Small intestine (tissue), 7 donors: Measurements from ENCODE around the gene TAF9. TPM values are rescaled to one million over a fixed set of nuclear protein-coding genes. Genes with fewer than 3 reads are reported as not detected.
"Not testable (repeated sequence)": the region's sequence is repeated elsewhere in the genome, so short reads cannot be mapped to it uniquely, and the experiment has no call there.

ENCODE experiments used
- DNase-seq, 2 donors: peaks; one replicate each; pipeline versions ENCODE4 v3.0.0 to v3.0.0-alpha.2; 2013
- FAIRE-seq: peaks from 2 replicates; lab custom pipeline; 2012; peaks lifted over from hg19 to GRCh38; lab: Jason Lieb, UNC
- H3K27ac ChIP-seq, 3 donors: one replicate each; pipeline ENCODE4 v1.5.1; 2013; ENCODE audit warnings: low read length in 2 of 3, mild to moderate bottlenecking in 2 of 3, control low read depth in 1 of 3, inconsistent platforms in 1 of 3, low read depth in 1 of 3, moderate library complexity in 1 of 3
- H3K27me3 ChIP-seq, 3 donors: one replicate each; pipeline ENCODE4 v1.6.1; 2013; ENCODE audit warnings: low read length in 3 of 3, inconsistent platforms in 1 of 3; ENCODE audit not compliant: control insufficient read depth in 3 of 3, insufficient read depth in 3 of 3
- H3K36me3 ChIP-seq, 3 donors: one replicate each; pipeline ENCODE4 v1.6.1; 2013; ENCODE audit warnings: low read length in 3 of 3, inconsistent platforms in 1 of 3, low read depth in 1 of 3, mild to moderate bottlenecking in 1 of 3, moderate library complexity in 1 of 3; ENCODE audit not compliant: control insufficient read depth in 3 of 3, insufficient read depth in 2 of 3
- H3K4me1 ChIP-seq, 3 donors: one replicate each; pipeline ENCODE4 v1.6.1; 2013; ENCODE audit warnings: low read length in 2 of 3, inconsistent platforms in 1 of 3, low read depth in 1 of 3, mild to moderate bottlenecking in 1 of 3, moderate library complexity in 1 of 3; ENCODE audit not compliant: control insufficient read depth in 3 of 3, insufficient read depth in 2 of 3
- H3K4me3 ChIP-seq, 3 donors: one replicate each; pipeline ENCODE4 v1.5.1; 2013; ENCODE audit warnings: low read length in 3 of 3, control low read depth in 1 of 3, inconsistent platforms in 1 of 3, low read depth in 1 of 3, mild to moderate bottlenecking in 1 of 3, moderate library complexity in 1 of 3
- H3K9me3 ChIP-seq, 2 donors: one replicate each; pipeline ENCODE4 v1.6.1; 2013; ENCODE audit warnings: low read depth in 1 of 2, low read length in 1 of 2; ENCODE audit not compliant: control insufficient read depth in 2 of 2, insufficient read depth in 1 of 2
- WGBS, 3 donors: extraction: QIAGEN DNeasy Blood & Tissue Kit; methylation state at CpG; one replicate each; pipeline ENCODE4 v1.1.7; 2013; 5-methylcytosine and 5-hydroxymethylcytosine counted together
- polyA plus RNA-seq, 4 donors: library from polyadenylated mRNA; stranded (reverse) in 3 of 4; unstranded in 1 of 4; fragments of 200-250 nt in 3 of 4; fragments of 120-200 nt in 1 of 4; gene quantifications; one replicate each; pipeline versions ENCODE4 v1.2.1 to v1.2.3, GENCODE V29; 2013
- donor health status: healthy with polysubstance abuse.
- donor health status: control.
- donor health status: control.
- donor health status: Bipolar disorder and iron deficiency.
- donor health status: healthy.

The TAF9 gene
- polyA plus RNA-seq, 4 donors = 56.4 to 70.3 (median 64.2) TPM

DNA sequence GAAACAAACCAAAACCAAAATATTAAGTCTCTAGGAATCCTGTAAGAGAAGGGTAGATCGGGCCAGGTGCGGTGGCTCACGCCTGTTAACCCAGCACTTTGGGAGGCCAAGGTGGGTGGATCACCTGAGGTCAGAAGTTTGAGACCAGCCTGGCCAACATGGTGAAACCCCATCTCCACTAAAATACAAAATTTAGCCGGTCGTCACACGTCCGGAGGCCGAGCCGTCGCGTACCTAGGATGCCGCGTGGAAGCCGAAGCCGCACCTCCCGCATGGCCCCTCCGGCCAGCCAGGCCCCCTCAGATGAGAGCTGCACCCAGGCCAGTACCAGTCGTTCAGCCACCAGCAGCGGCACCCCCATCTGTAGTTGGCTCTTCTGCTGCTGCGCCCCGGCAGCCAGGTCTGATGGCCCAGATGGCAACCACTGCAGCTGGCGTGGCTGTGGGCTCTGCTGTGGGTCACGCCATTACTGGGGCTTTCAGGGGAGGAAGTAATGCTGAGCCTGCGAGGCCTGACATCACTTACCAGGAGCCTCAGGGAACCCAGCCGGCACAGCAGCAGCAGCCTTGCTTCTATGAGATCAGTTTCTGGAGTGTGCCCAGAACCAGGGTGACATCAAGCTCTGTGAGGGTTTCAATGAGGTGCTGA, 35.5 kb downstream of the TAF9 start:
- not testable (repeated sequence) for FAIRE-seq, DNase-seq

DNA sequence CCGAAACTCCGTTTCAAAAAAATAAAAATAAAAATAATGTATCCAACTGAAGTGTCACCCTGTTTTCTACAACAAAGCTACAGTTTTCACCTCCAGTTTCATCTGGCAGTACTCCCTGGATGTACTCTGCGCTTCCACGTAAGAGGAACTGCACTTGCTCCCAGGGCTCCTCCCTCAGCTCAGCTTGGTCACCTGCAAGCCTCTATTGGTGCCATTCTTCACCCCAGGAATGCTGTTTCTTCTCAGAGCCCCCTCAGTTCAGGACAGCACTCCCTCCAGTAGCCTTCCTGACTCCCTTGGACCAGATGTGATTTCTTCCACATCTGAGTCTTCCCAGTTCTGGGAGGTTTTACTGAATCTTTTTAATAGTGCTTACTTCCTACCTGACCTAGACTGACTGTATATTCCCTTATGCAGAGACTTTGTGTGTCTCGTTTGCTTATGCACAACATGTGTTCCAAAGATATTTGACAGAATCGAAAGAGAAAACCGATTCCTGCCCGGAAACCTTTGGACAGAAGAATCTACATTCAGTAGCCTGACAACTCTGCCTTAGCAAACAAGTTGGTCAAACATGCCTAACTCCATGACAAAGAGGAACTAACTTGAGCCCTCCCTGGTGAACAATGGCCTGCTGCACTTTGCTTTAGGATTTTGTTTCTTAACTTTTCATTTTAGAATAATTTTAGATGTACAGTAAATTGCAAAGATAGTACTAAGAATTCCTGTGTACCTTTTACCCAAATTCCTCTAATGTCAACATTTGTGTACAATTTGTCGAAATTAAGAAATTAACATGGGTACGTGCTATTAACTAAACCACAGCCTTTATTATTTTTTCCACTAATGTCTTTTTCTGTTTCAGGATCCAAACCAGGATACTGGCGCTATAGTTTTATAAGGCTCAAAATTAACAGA, 37.5 kb downstream of the TAF9 start:
- DNase-seq (peak; percentile 78 to 88), FAIRE-seq (no peak)
- peak overlapping the region; percentile 88 to 97 (median 92) for H3K27ac ChIP-seq
- peak overlapping the region; percentile 78 to 86 (median 82) for H3K4me3 ChIP-seq
- no peaks in the 10 kb centered on the region for H3K36me3 ChIP-seq
- H3K4me1 ChIP-seq = peaks cover 0 to 17% (median 0%) of the 10 kb centered on the region in 3 donors
- no peaks in the 10 kb centered on the region for H3K9me3 ChIP-seq
- H3K27me3 ChIP-seq = no peaks in the 10 kb centered on the region
- 12 to 45% (median 19%) methylated on average over 11 of the region's 11 CpGs for whole genome bisulfite sequencing, 3 donors

More for the DNA sequence above, 35.5 kb downstream of the TAF9 start:
- 96 to 97% (median 96%) methylated on average over 25 of the region's 25 CpGs for WGBS, 3 donors
- not testable (repeated sequence) for H3K9me3 ChIP-seq, H3K27me3 ChIP-seq, H3K4me3 ChIP-seq, H3K36me3 ChIP-seq, H3K27ac ChIP-seq
- peaks cover 0 to 16% (median 0%) of the 10 kb centered on the region in 3 donors for H3K4me1 ChIP-seq

- H3K4me1 ChIP-seq = peaks cover 0 to 16% (median 0%) of the 10 kb centered on the region in 3 donors
- FAIRE-seq = no peak
- no peak overlapping the region for H3K4me3 ChIP-seq
- no peaks in the 10 kb centered on the region for H3K9me3 ChIP-seq
- no peak for DNase-seq
- H3K27me3 ChIP-seq = no peaks in the 10 kb centered on the region
- H3K36me3 ChIP-seq = peaks cover 0 to 2% (median 0%) of the 10 kb centered on the region in 3 donors
- H3K27ac ChIP-seq = no peak overlapping the region
- WGBS, 3 donors = 89 to 92% (median 89%) methylated on average over 9 of the region's 9 CpGs
These were observed 39.3 kb downstream of the TAF9 start for GRCh38 chr5:69329905-69330489.

DNA sequence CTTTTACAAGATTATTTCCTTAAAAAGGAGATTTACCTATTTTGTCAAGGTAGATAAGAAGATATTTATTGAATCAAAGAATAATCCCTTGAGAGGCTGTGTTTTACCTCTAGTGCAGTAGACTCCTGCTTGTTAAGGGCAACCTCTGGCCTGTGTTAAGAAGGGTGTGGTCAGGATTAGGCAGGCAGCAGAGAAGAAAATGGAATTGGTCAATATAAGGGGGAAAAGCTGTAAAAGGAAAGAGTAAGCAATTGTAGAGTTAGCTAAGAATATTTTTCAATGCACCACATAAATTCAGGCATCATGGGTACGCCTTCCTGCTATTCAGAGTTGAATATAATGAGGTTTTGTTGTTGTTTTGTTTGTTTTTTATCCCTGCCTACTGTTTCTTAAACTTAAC, 43.0 kb downstream of the TAF9 start:
- Histone ChIP-seq H3K36me3 (peaks cover 0 to 12% (median 2%) of the 10 kb centered on the region in 3 donors), H3K4me3 (no peak overlapping the region), H3K27me3 (no peaks in the 10 kb centered on the region), H3K9me3 (no peaks in the 10 kb centered on the region), H3K27ac (peak overlapping the region in 2 of 3 donors; percentile 8 to 32), H3K4me1 (peaks cover 0 to 12% (median 0%) of the 10 kb centered on the region in 3 donors)
- FAIRE-seq (peak; percentile 15), DNase-seq (peak; percentile 39 to 52)
- 85 to 89% (median 89%) methylated on average over 1 of the region's 1 CpG for WGBS, 3 donors

- no peak overlapping the region for H3K4me3 ChIP-seq
- no peak for FAIRE-seq
- peaks cover 0 to 32% (median 7%) of the 10 kb centered on the region in 3 donors for H3K36me3 ChIP-seq
- no peak for DNase-seq
- no peak overlapping the region for H3K27ac ChIP-seq
- H3K9me3 ChIP-seq = no peaks in the 10 kb centered on the region
- no peaks in the 10 kb centered on the region for H3K4me1 ChIP-seq
- WGBS, 3 donors = 83 to 91% (median 90%) methylated on average over 4 of the region's 4 CpGs
- H3K27me3 ChIP-seq = no peaks in the 10 kb centered on the region
These were observed 51.9 kb downstream of the TAF9 start for GRCh38 chr5:69317391-69317790.

- Histone ChIP-seq H3K4me1 (no peaks in the 10 kb centered on the region), H3K27me3 (no peaks in the 10 kb centered on the region), H3K27ac (no peak overlapping the region), H3K9me3 (no peaks in the 10 kb centered on the region), H3K4me3 (no peak overlapping the region), H3K36me3 (peaks cover 0 to 38% (median 7%) of the 10 kb centered on the region in 3 donors)
- WGBS, 3 donors = 93 to 100% (median 94%) methylated on average over 1 of the region's 1 CpG
- no peak for DNase-seq
- FAIRE-seq = no peak
These were observed 53.3 kb downstream of the TAF9 start for GRCh38 chr5:69315972-69316371.

Other genes with a start within 250 kb of the TAF9 start
- 10 to 100 TPM in 2 of 4 donors, 1 to 10 TPM in 2; 5.1 to 82.4 (median 26.2) TPM for gene CCNB1, start 202.4 kb downstream of the TAF9 start, polyA plus RNA-seq
- 10 to 100 TPM in 2 of 4 donors, 1 to 10 TPM in 2; 2.5 to 13.0 (median 8.0) TPM for gene CENPH, start 179.9 kb downstream of the TAF9 start, polyA plus RNA-seq
- gene CDK7, start 134.6 kb downstream of the TAF9 start, polyA plus RNA-seq = 10 to 100 TPM; 19.7 to 38.8 (median 22.1) TPM
- 10 to 100 TPM in 1 of 4 donors, 1 to 10 TPM in 3; 5.1 to 15.1 (median 8.0) TPM for gene CCDC125, start 36.7 kb downstream of the TAF9 start, polyA plus RNA-seq
- gene AK6, start within 50 bp of the TAF9 start, polyA plus RNA-seq = 10 to 100 TPM; 39.5 to 61.6 (median 52.3) TPM
- gene RAD17, start 298 bp upstream of the TAF9 start, polyA plus RNA-seq = 10 to 100 TPM; 12.6 to 26.5 (median 15.0) TPM
- 10 to 100 TPM in 2 of 4 donors, 1 to 10 TPM in 2; 6.2 to 52.2 (median 9.4) TPM for gene MARVELD2, start 45.6 kb upstream of the TAF9 start, polyA plus RNA-seq
- 100 to 1,000 TPM in 1 of 4 donors, 10 to 100 TPM in 1, 1 to 10 TPM in 2; 7.8 to 134 (median 12.3) TPM for gene OCLN, start 123.3 kb upstream of the TAF9 start, polyA plus RNA-seq
- gene GTF2H2C, start 190.7 kb upstream of the TAF9 start, polyA plus RNA-seq = 10 to 100 TPM in 3 of 4 donors, 1 to 10 TPM in 1; 5.7 to 61.2 (median 16.0) TPM